NCI-H146 treated with DMSO at 0.1 percent for 48 hours (cell line): ENCODE data around the gene TM9SF4.

ENCODE experiments used
- DNase-seq: peaks from one replicate; lab custom pipeline; 2025; ENCODE audit not compliant: unreplicated experiment; lab: John Stamatoyannopoulos, UW

TM9SF4 gene

GRCh38 chr20:32109392-32110172, at the start of gene TM9SF4:
TM9SF4 (plus strand) TSS chr20:32109714; CDS start chr20:32109741, 27 bp downstream.
- peak; percentile 99 for DNase-seq

GRCh38 chr20:32062776-32063170, 46.7 kb upstream of the TM9SF4 start:
- DNase-seq, result no peak

GRCh38 chr20:32063695-32064094, 45.8 kb upstream of the TM9SF4 start:
- DNase-seq, result no peak

GRCh38 chr20:32064667-32065066, 44.8 kb upstream of the TM9SF4 start:
- no peak for DNase-seq

GRCh38 chr20:32067234-32067821, 42.2 kb upstream of the TM9SF4 start:
- DNase-seq, result no peak

- DNase-seq, result no peak
Observed at GRCh38 chr20:32068174-32068573, 41.3 kb upstream of the TM9SF4 start.

- no peak for DNase-seq
Observed at GRCh38 chr20:32069711-32070110, 39.8 kb upstream of the TM9SF4 start.

- no peak for DNase-seq
Observed at GRCh38 chr20:32070282-32070681, 39.2 kb upstream of the TM9SF4 start.

- DNase-seq, result no peak
Observed at GRCh38 chr20:32070690-32071213, 38.8 kb upstream of the TM9SF4 start.

GRCh38 chr20:32071395-32072167, 37.9 kb upstream of the TM9SF4 start:
- DNase-seq, result no peak

- DNase-seq, result no peak
Observed at GRCh38 chr20:32072168-32072750, 37.3 kb upstream of the TM9SF4 start.

GRCh38 chr20:32075534-32075933, 34.0 kb upstream of the TM9SF4 start:
- no peak for DNase-seq

- no peak for DNase-seq
Observed at GRCh38 chr20:32077190-32077589, 32.3 kb upstream of the TM9SF4 start.

- DNase-seq, result no peak
Observed at GRCh38 chr20:32078322-32078721, 31.2 kb upstream of the TM9SF4 start.

- DNase-seq, result no peak
Observed at GRCh38 chr20:32078791-32079190, 30.7 kb upstream of the TM9SF4 start.

- no peak for DNase-seq
Observed at GRCh38 chr20:32079655-32080109, 29.8 kb upstream of the TM9SF4 start.

- no peak for DNase-seq
Observed at GRCh38 chr20:32080783-32081182, 28.7 kb upstream of the TM9SF4 start.

- no peak for DNase-seq
Observed at GRCh38 chr20:32083469-32083868, 26.0 kb upstream of the TM9SF4 start.

- no peak for DNase-seq
Observed at GRCh38 chr20:32087070-32087469, 22.4 kb upstream of the TM9SF4 start.

GRCh38 chr20:32088759-32089158, 20.8 kb upstream of the TM9SF4 start:
- no peak for DNase-seq
